KBM-7 (cell line): ENCODE data around the gene KRT28.
"Not testable (repeated sequence)": the region's sequence is repeated elsewhere in the genome, so short reads cannot be mapped to it uniquely, and the experiment has no call there.

Experiments used
- DNase-seq: peaks from one replicate; pipeline ENCODE4 v3.0.0-alpha.2; 2015
- in situ Hi-C: fragments of 300-500 bp; cut with MboI; formaldehyde crosslinking; loops from 2 replicates; pipeline ENCODE4 v1.14.3; 2020; ENCODE audit warnings: low sequenced_read_pairs, low pct_unique_long_range_greater_than_20kb, mixed read lengths

Gene KRT28

GRCh38 chr17:40820228-40820838, 20.6 kb upstream of the KRT28 start:
- in situ Hi-C loops = no loop called here

DNA sequence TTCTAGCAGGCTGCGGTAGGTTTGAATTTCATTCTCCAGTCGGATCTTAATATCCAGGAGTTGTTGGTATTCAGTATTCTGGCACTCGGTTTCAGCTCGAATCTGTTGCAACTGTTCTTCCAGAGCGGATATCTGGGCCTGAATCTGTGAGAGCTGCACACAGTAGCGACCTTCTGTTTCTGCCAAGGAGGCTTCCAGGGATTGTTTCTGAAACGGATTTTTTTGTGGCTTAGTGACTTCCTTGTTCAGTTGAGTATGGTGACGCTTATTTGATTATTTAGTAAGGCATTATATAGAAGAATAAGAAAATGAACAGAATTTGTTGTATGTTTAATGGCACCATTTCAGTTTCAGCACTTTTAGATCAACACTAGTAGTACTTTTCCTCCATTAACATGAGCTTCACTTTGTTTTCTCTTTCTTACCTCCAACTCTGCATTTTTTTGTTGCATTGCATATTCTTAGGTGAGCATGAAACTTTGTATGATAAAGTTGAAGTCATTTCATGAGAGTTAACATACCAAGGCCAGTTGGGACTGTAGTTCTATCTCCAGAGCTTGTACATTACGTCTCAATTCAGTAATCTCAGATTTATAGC, 19.9 kb upstream of the KRT28 start:
- in situ Hi-C loops = no loop called here
- no peak for DNase-seq

More at GRCh38 chr17:40820228-40820838, 20.6 kb upstream of the KRT28 start:
- DNase-seq = no peak

- in situ Hi-C loops = no loop called here
These were observed 19.2 kb upstream of the KRT28 start for GRCh38 chr17:40818733-40819527.

GRCh38 chr17:40818343-40818732, 18.6 kb upstream of the KRT28 start:
- in situ Hi-C loops = no loop called here
- DNase-seq = no peak

More at GRCh38 chr17:40818733-40819527, 19.2 kb upstream of the KRT28 start:
- peak; percentile 83 for DNase-seq

DNA sequence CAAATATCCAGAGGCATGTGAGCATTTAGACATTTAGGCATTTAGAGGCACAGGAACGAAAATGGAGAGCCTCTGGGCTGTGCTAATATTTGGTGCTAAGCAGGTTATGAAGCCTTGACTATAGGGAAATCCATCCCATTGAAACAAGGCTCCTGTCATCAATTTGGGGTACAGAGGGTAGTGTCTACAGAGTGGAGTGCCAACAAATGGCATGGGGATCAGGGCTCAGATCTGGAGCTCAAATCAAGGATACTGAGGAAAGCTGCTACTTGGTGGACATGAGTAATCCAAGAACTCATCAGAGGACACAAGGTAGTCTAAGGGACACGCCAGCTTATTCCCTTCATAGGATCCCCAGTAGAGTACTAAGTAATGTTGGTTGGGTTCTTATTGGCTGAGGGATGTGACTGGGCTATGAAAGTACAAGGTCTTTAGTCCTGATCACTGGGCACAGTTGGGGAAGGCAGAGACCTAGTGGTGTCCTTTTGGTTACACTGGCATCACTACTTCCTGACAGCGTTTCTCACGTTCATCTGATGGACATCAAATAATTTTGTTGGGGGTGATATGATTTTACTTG, 17.4 kb upstream of the KRT28 start:
- no peak for DNase-seq
- in situ Hi-C loops = no loop called here

- no peak for DNase-seq
These were observed 16.8 kb upstream of the KRT28 start for GRCh38 chr17:40816569-40816968.

DNA sequence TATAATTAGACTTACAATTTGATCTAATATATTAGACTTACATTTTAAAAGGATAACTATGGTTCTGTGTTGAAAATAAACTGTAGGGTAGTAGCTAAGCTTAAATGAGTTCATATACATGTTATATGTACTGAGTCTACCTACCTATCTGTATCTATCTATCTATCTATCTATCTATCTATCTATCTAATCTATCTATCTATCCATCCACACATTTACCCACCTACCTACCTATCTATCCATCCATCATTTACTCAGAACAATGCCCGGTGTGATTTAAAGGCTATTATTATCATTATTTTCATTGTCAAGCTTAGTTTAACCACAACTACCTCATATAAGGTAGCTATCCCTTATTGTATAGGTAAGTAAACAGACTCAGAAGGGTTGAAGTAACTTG, 15.6 kb upstream of the KRT28 start:
- in situ Hi-C loops = no loop called here
- DNase-seq = no peak

More at GRCh38 chr17:40816569-40816968, 16.8 kb upstream of the KRT28 start:
- in situ Hi-C loops = no loop called here

GRCh38 chr17:40814657-40815056, 14.9 kb upstream of the KRT28 start:
- in situ Hi-C loops, DNase-seq: not testable (repeated sequence)

DNA sequence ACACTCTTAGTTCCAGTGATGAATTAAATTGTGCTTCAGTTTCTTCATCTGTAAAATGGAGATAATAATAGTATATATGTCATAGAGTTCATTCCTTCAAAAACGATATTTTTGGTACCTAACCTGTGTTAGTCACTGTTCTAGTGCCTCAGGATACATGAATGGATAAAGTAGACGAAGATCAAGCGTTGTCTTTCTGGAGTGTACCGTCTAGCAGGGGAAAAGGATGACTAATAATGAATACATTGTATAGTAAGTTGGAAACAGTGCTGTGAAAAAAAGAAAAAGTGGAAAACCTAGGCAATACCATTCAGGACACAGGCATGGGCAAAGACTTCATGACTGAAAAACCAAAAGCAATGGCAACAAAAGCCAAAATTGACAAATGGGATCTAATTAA, 14.0 kb upstream of the KRT28 start:
- DNase-seq = no peak
- in situ Hi-C loops = no loop called here

- in situ Hi-C loops = no loop called here
- no peak for DNase-seq
These were observed 12.9 kb upstream of the KRT28 start for GRCh38 chr17:40812639-40813038.

DNA sequence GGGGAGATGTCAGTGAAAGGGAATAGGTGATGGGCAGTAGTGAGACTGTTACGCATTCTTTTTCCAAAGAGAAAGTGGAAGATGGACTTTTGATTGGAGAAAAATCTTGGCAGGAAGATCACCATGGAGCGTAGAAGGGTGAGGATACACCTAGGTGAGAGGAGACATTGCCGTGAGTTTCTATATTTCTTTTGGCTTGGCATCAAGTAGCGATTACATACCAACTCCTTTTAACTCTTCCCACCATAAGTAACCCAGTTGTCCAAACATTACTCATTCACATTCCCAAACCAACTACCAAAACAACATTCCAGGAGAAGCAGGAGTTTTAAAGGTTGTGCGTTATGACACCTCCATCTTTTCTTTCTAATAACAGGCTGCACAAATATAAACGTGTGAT, 10.7 kb upstream of the KRT28 start:
- DNase-seq = no peak
- in situ Hi-C loops = no loop called here

DNA sequence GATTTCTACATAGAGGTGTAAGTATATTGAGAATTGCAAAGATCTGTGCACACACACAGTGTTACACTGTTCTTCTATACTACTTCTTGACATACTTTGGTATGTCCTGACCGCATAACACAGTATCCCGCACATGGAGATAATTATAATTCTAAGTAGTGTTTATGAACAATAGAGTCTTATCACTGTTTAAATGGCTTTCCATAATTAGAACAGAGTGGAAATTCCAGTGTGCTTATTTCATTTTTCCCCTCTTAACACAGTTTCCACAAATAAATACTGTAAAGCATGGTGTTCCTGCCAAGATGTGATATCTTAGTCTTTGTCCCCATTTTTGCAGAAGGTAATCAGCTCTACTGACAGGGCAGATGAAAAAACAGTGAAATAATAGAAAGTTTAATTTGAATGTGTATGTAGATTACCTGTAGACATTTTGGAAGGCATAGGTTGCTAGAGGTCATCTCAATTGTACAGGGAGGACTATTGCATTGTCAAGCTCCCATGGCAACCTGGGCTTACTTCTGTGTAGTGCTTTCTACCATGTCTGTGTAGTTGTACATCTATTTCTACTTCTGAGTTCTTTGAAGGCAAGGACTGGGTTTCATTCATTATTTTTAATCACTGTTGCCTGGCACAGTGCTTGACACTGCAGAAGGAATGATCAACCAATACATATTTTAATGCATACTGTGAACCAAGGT, 10.1 kb upstream of the KRT28 start:
- in situ Hi-C loops = no loop called here
- DNase-seq = no peak

DNA sequence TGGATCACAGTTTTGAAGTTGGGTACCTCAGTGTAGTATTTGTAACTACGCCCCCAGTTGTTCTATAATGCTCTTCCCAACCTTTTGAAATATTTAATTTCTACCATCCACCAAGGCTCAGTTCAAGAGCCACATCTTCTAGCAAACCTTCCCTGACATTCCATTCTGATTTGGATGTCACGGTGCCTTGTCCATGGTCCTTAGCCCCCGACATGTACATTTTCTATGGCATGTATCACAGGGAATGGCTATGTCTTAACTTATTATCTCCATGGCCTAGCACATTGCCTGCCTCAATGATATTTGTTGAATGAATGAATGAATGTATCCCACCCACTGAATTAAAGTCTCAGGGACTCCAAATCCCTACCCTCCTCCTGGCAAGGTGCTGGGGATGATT, 6.4 kb upstream of the KRT28 start:
- in situ Hi-C loops = no loop called here
- DNase-seq = no peak

GRCh38 chr17:40803617-40804082, 3.9 kb upstream of the KRT28 start:
- peak; percentile 75 for DNase-seq
- in situ Hi-C loops = no loop called here

DNA sequence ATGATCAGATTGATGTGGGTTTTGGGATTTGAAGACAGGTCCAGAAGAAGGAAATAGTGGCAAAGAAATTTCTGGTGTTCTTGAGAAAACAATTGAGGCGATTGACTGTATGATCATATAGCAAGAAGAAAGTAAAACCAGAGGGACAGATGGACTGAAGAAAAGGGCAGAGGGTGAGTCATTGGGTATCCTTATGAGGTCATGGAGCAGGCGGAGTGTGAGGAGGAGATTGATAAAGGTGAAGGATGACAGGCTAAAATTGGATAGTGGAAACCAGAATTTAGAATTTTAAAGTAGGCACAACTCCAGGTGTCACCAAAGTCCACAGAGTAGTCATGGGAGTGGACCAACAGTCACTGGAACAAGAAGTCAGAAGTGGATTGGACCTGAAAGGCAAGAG, 1.4 kb upstream of the KRT28 start:
- no peak for DNase-seq
- in situ Hi-C loops = no loop called here

DNA sequence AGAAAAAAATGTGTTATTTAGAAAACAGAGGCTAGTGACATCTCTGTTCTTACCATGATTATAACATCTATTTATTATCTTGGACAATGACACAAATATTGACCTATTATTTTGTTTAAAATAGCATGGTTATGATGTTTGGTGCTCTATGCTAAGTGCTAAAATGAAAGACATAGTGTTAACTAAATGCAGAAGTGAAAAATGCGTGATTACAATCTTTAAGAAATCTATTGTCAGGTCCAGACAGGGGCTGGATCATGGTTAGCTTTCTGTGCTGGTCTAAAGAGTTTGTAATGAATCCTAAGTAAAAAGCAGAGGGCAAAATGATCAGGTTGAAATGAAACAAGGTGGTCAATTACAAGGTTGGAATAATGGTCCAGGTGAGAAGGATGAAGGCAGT, 622 bp upstream of the KRT28 start:
- in situ Hi-C loops = no loop called here
- DNase-seq = no peak

DNA sequence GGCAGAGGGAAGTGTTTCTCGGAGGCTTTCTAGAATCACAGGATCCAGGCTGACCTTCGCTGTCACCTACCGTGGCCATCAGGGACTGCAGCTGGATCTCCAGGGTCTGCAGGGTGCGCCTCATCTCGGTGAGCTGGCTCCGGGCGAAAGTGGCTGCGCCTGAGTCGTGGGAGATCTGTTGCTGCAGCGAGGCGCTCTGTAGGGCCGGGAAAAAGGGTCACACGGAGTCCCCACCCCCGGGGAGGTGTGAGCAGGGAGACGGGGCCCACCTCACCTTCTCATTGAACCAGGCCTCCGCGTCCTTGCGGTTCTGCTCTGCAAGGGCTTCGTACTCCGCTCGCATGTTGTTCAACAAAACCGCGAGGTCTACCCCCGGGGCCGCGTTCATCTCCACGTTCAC, 2.9 kb downstream of the KRT28 start:
- in situ Hi-C loops = no loop called here
- DNase-seq = no peak

DNA sequence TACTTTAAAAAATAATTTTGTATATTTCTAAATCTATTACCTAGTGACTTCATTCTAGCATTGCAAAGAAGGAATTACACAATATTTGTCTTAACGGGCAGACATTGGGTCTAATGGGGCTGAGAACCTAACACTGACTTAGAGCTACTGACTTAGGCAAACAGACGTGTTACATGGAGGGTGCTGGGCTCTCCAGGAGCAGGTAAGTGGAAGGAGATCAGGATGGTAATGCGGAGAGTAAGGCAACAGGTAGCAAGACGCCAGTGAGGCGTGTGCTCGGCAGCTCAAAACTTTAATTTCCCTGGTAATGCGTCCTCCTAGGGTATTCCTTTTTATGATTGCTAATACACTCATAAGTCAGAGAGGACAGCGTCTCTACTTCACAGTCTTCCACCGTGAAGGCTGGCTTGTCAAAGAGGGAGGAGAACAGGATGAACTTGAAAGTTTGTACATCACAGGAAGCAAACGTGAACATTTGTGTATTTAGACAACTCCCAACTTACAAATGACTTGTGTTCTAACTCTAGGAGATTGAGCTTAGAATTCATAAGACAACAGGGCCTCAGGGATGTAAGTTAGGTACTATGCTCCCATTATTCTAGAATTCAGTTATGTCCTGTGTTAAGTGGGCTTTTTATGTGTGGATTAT, 4.6 kb downstream of the KRT28 start:
- no peak for DNase-seq
- in situ Hi-C loops = no loop called here

DNA sequence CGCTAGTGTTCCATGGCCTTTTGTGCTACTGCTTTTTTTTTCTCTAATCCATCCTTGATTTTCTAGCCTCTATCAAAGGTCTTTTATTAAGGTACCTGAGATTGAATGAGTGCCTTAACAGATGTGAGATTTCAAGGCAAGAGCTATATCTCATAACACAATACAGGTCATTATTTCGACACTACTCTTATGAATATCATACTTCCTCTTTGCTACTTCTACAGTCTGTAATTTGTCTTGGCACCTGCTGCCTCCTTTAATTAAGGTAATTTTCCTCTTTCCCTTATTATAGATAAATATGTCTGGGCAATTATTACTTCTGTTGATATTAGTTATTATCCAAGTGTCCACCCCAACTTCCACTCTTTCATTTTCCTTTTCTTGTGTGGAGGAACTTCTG, 5.3 kb downstream of the KRT28 start:
- in situ Hi-C loops = no loop called here
- DNase-seq = no peak
